SW480 (cell line): ENCODE data around the gene CTDSP1.

Experiments used
- DNase-seq: peaks from one replicate; pipeline ENCODE4 v3.0.0-alpha.2; 2016; ENCODE audit warnings: low spot score

Gene CTDSP1

GRCh38 chr2:218383892-218384519 lies 15.7 kb upstream of the CTDSP1 start:
- DNase-seq: no peak

DNA sequence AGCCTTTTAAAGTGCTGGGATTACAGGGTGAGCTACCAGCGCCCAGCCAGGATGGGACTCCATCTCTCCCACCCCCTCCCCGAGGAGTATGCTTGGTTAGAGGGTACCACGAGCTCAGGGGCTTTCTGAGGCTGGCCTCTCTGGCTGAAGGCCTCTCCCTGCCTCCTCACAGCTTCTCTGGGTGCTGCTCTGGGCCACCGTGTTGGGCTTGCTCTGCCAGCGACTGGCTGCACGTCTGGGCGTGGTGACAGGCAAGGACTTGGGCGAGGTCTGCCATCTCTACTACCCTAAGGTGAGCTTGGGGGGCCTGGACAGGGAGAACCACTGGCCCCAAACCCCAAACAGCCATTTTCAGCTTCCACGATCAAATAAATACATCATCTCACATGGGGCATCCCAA lies 14.7 kb upstream of the CTDSP1 start:
- DNase-seq: no peak

GRCh38 chr2:218386505-218387368 lies 12.9 kb upstream of the CTDSP1 start:
- no peak for DNase-seq

DNA sequence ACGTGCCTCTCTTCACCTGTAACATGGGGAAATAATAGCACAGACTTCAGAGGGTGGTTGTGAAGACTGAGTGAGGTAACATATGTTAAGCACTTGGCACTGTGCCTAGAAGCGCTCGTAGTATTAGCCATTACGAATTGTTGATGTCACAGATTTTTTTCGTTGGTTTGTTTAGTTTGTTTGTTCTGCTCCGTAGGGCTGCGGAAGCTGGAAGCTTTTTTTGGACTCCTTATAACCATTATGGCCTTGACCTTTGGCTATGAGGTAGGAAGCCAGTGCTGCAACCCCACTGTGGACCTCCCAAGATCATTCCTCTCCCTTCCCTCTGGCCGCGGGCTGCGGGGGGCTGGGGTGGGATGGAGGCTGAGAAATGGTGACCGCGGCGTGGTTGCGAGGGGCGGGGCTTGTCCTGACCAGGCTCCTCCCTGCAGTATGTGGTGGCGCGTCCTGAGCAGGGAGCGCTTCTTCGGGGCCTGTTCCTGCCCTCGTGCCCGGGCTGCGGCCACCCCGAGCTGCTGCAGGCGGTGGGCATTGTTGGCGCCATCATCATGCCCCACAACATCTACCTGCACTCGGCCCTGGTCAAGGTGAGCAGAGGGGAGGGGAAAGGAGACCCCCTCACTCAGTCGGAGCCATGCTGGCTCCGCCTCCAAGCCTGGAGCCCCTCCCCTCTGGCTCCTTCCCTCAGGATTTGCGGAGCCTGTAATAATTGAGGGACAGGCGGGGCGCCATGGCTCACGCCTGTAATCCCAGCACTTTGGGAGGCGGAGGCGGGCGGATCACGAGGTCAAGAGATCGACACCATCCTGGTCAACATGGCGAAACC lies 12.1 kb upstream of the CTDSP1 start:
- DNase-seq: peak; percentile 62

DNA sequence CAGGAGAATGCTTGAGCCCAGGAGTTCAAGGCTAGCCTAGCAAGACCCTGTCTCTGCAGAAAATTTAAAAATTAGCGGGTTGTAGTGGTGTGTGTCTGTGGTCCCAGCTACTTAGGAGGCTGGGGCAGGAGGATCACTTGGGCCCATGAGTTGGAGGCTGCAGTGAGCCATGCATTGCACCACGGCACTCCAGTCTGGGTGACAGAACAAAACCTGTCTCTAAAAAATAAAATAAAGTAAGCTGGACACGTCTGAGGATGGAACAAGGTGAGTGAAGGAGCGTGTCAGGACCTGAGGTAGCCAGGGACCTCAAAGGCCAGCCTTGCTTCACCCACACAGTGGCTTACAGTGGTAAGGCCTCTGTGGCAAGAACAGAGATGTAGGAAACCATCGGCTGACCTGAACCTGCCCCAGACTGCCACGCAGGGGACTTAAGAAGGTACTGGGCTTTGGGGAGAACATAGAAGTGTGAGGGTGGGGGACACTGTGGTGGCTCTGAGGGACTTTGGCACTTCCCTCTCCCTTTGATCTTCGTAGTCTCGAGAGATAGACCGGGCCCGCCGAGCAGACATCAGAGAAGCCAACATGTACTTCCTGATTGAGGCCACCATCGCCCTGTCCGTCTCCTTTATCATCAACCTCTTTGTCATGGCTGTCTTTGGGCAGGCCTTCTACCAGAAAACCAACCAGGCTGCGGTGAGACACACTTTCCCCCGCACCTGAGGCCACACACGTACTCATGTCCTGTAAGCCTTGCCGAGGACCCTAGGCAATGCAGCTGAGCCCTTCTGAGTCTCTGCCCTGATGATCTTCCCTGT lies 10.1 kb upstream of the CTDSP1 start:
- no peak for DNase-seq

- DNase-seq: no peak
These were observed 8.5 kb upstream of the CTDSP1 start for GRCh38 chr2:218391202-218391601.

- no peak for DNase-seq
These were observed 7.2 kb upstream of the CTDSP1 start for GRCh38 chr2:218392459-218392858.

DNA sequence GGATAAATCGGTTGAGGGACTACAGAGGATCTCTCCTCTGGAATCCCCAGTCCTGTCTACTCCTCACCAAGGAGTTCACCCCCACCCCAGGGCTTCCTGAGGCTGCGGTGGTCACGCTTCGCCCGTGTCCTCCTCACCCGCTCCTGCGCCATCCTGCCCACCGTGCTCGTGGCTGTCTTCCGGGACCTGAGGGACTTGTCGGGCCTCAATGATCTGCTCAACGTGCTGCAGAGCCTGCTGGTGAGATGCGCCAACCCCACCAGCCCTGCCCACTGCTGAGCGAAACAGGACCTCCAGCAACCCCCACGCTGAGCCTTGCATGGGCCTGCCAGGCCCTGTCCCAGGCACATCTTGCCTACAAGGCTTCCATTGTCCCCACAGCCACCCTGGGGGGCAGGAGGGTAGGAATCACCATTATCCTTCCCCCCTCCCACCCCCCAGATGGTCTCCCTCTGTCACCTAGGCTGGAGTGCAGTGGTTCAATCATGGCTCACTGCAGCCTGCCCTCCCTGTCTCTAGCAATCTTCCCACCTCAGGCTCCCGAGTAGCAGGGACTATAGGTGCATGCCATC lies 6.7 kb upstream of the CTDSP1 start:
- DNase-seq: no peak

DNA sequence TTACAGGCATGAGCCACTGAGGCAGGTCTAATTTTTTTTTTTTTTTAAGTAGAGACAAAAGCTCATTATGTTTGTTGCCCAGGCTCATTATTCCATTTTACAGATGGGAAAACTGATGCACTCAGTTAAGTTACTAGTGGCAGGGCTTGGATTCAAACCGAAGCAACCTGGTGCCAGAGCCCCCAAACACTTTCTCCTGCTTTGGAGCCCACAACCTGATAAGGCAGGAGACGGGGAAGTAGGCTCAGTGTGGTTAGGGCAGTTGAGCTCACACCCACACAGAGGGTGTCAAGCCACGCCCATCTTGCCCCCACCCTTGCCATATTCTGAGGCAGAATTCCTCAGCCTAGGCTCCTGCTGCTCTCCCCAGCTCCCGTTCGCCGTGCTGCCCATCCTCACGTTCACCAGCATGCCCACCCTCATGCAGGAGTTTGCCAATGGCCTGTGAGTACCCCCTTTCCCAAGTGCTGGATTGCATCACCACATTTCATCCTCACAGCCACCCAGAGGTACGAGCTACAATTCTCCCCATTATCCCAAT lies 5.8 kb upstream of the CTDSP1 start:
- DNase-seq: no peak

GRCh38 chr2:218394298-218395089 lies 5.2 kb upstream of the CTDSP1 start:
- no peak for DNase-seq

GRCh38 chr2:218395090-218395444 lies 4.6 kb upstream of the CTDSP1 start:
- DNase-seq: no peak

GRCh38 chr2:218395456-218395825 lies 4.2 kb upstream of the CTDSP1 start:
- no peak for DNase-seq

GRCh38 chr2:218395826-218396687 lies 3.6 kb upstream of the CTDSP1 start:
- DNase-seq: peak; percentile 95

DNA sequence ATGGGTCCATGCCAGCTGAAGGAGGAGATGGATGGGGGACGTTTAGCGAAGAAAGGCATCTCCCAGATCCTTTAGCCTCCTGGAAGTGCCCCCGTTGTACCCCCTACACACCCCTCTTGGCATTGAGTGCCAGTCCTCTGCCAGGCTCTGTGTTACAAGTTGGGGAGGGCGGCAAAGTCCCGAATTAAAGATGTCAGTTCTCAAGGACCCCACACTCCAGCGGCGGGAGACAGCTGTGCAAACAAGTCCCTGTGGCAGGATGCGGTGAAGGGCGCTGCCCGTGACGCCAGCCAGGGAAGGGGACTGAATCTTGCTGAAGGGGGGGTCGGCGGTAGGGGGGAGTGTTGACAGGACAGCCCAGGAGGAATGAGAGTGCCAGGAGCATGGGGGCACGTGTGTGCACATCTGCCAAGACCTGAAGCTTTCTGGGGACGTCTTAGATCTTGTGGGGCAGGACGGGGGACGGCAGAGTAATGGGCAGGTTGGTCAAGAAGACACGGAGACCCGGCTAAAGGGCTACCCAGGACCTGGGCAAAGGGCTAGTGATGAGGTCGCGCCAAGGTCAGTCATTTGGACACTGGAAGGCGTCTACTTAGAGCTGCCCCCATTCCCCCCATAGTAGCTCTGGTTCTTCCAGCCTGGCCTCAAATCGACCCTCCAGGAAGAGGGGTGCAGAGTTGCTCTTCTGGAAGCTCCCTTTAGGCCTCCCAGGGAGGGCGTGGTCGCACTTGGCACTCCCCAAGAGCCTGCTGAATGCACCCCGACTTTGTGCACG lies 2.8 kb upstream of the CTDSP1 start:
- DNase-seq: peak; percentile 81

GRCh38 chr2:218397463-218397819 lies 2.2 kb upstream of the CTDSP1 start:
- DNase-seq: no peak

- peak; percentile 86 for DNase-seq
These were observed 1.7 kb upstream of the CTDSP1 start for GRCh38 chr2:218397820-218398436.

- DNase-seq: peak; percentile 76
These were observed 954 bp upstream of the CTDSP1 start for GRCh38 chr2:218398437-218399390.
